ENCODE results near the gene IKZF3.

The IKZF3 gene

GRCh38 chr17:39812466-39812865 is 51.6 kb downstream of the IKZF3 start:
- no peak overlapping the region for H3K4me2 ChIP-seq (ENCODE audit: insufficient read depth, low read length, poor library complexity, severe bottlenecking)
- DNase-seq (ENCODE audit: low spot score) = no peak
- no peak overlapping the region for H3K9ac ChIP-seq (ENCODE audit: low read depth, low read length, poor library complexity)
- no peak overlapping the region for H3K14ac ChIP-seq (ENCODE audit: low read length)
- no peak overlapping the region for H3K23ac ChIP-seq (ENCODE audit: low read depth, low read length, poor library complexity)
- peak overlapping the region; percentile 49 for H2BK15ac ChIP-seq (ENCODE audit: low read length)
- H3K4ac ChIP-seq (ENCODE audit: low read length) = peak overlapping the region; percentile 53
- H3K27me3 ChIP-seq (ENCODE audit: control insufficient read depth in 3 of 3, insufficient read depth in 3 of 3, low read depth in 1 of 3, low read length in 3 of 3) = peaks cover 0 to 57% (median 0%) of the 10 kb centered on the region in 3 experiments
- H2BK12ac ChIP-seq (ENCODE audit: low read length) = no peak overlapping the region
- no CpG with 5 or more reads among the region's 6 CpGs for WGBS, 2 donors (ENCODE audit: extremely low coverage in 2 of 2, insufficient read length in 2 of 2, insufficient replicate concordance in 1 of 2)
- H4K8ac ChIP-seq (ENCODE audit: low read depth, low read length) = no peak overlapping the region
- no peak overlapping the region for H3K4me3 ChIP-seq (ENCODE audit: low read length in 2 of 2)
- H3K4me1 ChIP-seq (ENCODE audit: control insufficient read depth in 2 of 2, insufficient read depth in 1 of 2, low read depth in 1 of 2, low read length in 2 of 2) = peaks cover 0 to 3% of the 10 kb centered on the region in 2 donors
- H3K27ac ChIP-seq (replicated peaks; ENCODE audit: low read length) = no peak overlapping the region
- H4K91ac ChIP-seq (ENCODE audit: low read depth, low read length, poor library complexity) = no peak overlapping the region
- no peak overlapping the region for H2BK120ac ChIP-seq (ENCODE audit: low read depth, low read length)
- H2BK5ac ChIP-seq (ENCODE audit: low read length) = no peak overlapping the region
- no peak overlapping the region for H2AK5ac ChIP-seq (ENCODE audit: low read depth, low read length)
- no peaks in the 10 kb centered on the region for H3K36me3 ChIP-seq (replicated peaks in 1 of 2; ENCODE audit: control insufficient read depth in 2 of 2, insufficient read depth in 2 of 2, low read length in 2 of 2)
- no peaks in the 10 kb centered on the region for H3K79me1 ChIP-seq (ENCODE audit: low read depth, low read length)
- no peak overlapping the region for H2AFZ ChIP-seq (ENCODE audit: low read length)
- peak overlapping the region; percentile 71 for H3K18ac ChIP-seq (ENCODE audit: low read length)
- no peaks in the 10 kb centered on the region for H3K9me3 ChIP-seq (replicated peaks in 1 of 2; ENCODE audit: control insufficient read depth in 2 of 2, insufficient read depth in 1 of 2, low read depth in 1 of 2, low read length in 2 of 2)

GRCh38 chr17:39810939-39811728 is 53.0 kb downstream of the IKZF3 start:
- Histone ChIP-seq H2BK15ac (ENCODE audit: low read length) (no peak overlapping the region), H3K4me3 (ENCODE audit: low read length in 2 of 2) (no peak overlapping the region), H3K4me1 (ENCODE audit: control insufficient read depth in 2 of 2, insufficient read depth in 1 of 2, low read depth in 1 of 2, low read length in 2 of 2) (peaks cover 0 to 3% of the 10 kb centered on the region in 2 donors), H3K23ac (ENCODE audit: low read depth, low read length, poor library complexity) (no peak overlapping the region), H2AK5ac (ENCODE audit: low read depth, low read length) (no peak overlapping the region), H4K91ac (ENCODE audit: low read depth, low read length, poor library complexity) (no peak overlapping the region), H3K14ac (ENCODE audit: low read length) (no peak overlapping the region), H4K8ac (ENCODE audit: low read depth, low read length) (no peak overlapping the region), H3K36me3 (replicated peaks in 1 of 2; ENCODE audit: control insufficient read depth in 2 of 2, insufficient read depth in 2 of 2, low read length in 2 of 2) (no peaks in the 10 kb centered on the region), H3K27me3 (ENCODE audit: control insufficient read depth in 3 of 3, insufficient read depth in 3 of 3, low read depth in 1 of 3, low read length in 3 of 3) (peaks cover 0 to 67% (median 0%) of the 10 kb centered on the region in 3 experiments), H2AFZ (ENCODE audit: low read length) (no peak overlapping the region), H2BK5ac (ENCODE audit: low read length) (no peak overlapping the region), H3K9ac (ENCODE audit: low read depth, low read length, poor library complexity) (no peak overlapping the region), H3K79me1 (ENCODE audit: low read depth, low read length) (no peaks in the 10 kb centered on the region), H3K27ac (replicated peaks; ENCODE audit: low read length) (no peak overlapping the region), H2BK12ac (ENCODE audit: low read length) (no peak overlapping the region), H2BK120ac (ENCODE audit: low read depth, low read length) (no peak overlapping the region), H3K18ac (ENCODE audit: low read length) (no peak overlapping the region), H3K4ac (ENCODE audit: low read length) (no peak overlapping the region), H3K9me3 (replicated peaks in 1 of 2; ENCODE audit: control insufficient read depth in 2 of 2, insufficient read depth in 1 of 2, low read depth in 1 of 2, low read length in 2 of 2) (no peaks in the 10 kb centered on the region), H3K4me2 (ENCODE audit: insufficient read depth, low read length, poor library complexity, severe bottlenecking) (no peak overlapping the region)
- no CpG with 5 or more reads among the region's 4 CpGs for WGBS, 2 donors (ENCODE audit: extremely low coverage in 2 of 2, insufficient read length in 2 of 2, insufficient replicate concordance in 1 of 2)
- DNase-seq (ENCODE audit: low spot score) = no peak

GRCh38 chr17:39809221-39809620 is 54.9 kb downstream of the IKZF3 start:
- no peak overlapping the region for H3K14ac ChIP-seq (ENCODE audit: low read length)
- no peak overlapping the region for H2AFZ ChIP-seq (ENCODE audit: low read length)
- no peaks in the 10 kb centered on the region for H3K79me1 ChIP-seq (ENCODE audit: low read depth, low read length)
- H3K27me3 ChIP-seq (ENCODE audit: control insufficient read depth in 3 of 3, insufficient read depth in 3 of 3, low read depth in 1 of 3, low read length in 3 of 3) = peaks cover 0 to 68% (median 0%) of the 10 kb centered on the region in 3 experiments
- WGBS, 2 donors (ENCODE audit: extremely low coverage in 2 of 2, insufficient read length in 2 of 2, insufficient replicate concordance in 1 of 2) = no CpG with 5 or more reads among the region's 2 CpGs
- H3K4me3 ChIP-seq (ENCODE audit: low read length in 2 of 2) = no peak overlapping the region
- no peak overlapping the region for H3K27ac ChIP-seq (replicated peaks; ENCODE audit: low read length)
- no peaks in the 10 kb centered on the region for H3K36me3 ChIP-seq (replicated peaks in 1 of 2; ENCODE audit: control insufficient read depth in 2 of 2, insufficient read depth in 2 of 2, low read length in 2 of 2)
- no peak overlapping the region for H2AK5ac ChIP-seq (ENCODE audit: low read depth, low read length)
- H2BK12ac ChIP-seq (ENCODE audit: low read length) = no peak overlapping the region
- no peak overlapping the region for H3K23ac ChIP-seq (ENCODE audit: low read depth, low read length, poor library complexity)
- H3K4me2 ChIP-seq (ENCODE audit: insufficient read depth, low read length, poor library complexity, severe bottlenecking) = no peak overlapping the region
- no peak overlapping the region for H3K18ac ChIP-seq (ENCODE audit: low read length)
- no peak overlapping the region for H3K4ac ChIP-seq (ENCODE audit: low read length)
- H4K91ac ChIP-seq (ENCODE audit: low read depth, low read length, poor library complexity) = no peak overlapping the region
- no peak overlapping the region for H4K8ac ChIP-seq (ENCODE audit: low read depth, low read length)
- no peaks in the 10 kb centered on the region for H3K9me3 ChIP-seq (replicated peaks in 1 of 2; ENCODE audit: control insufficient read depth in 2 of 2, insufficient read depth in 1 of 2, low read depth in 1 of 2, low read length in 2 of 2)
- H2BK5ac ChIP-seq (ENCODE audit: low read length) = no peak overlapping the region
- no peak overlapping the region for H2BK120ac ChIP-seq (ENCODE audit: low read depth, low read length)
- H2BK15ac ChIP-seq (ENCODE audit: low read length) = no peak overlapping the region
- no peak overlapping the region for H3K9ac ChIP-seq (ENCODE audit: low read depth, low read length, poor library complexity)
- peaks cover 0 to 3% of the 10 kb centered on the region in 2 donors for H3K4me1 ChIP-seq (ENCODE audit: control insufficient read depth in 2 of 2, insufficient read depth in 1 of 2, low read depth in 1 of 2, low read length in 2 of 2)
- DNase-seq (ENCODE audit: low spot score) = no peak

- H3K4me3 ChIP-seq (ENCODE audit: low read length in 2 of 2) = no peak overlapping the region
- no peak overlapping the region for H3K4me2 ChIP-seq (ENCODE audit: insufficient read depth, low read length, poor library complexity, severe bottlenecking)
- H2BK120ac ChIP-seq (ENCODE audit: low read depth, low read length) = no peak overlapping the region
- H3K4ac ChIP-seq (ENCODE audit: low read length) = no peak overlapping the region
- H3K27me3 ChIP-seq (ENCODE audit: control insufficient read depth in 3 of 3, insufficient read depth in 3 of 3, low read depth in 1 of 3, low read length in 3 of 3) = peaks cover 0 to 62% (median 0%) of the 10 kb centered on the region in 3 experiments
- H2AFZ ChIP-seq (ENCODE audit: low read length) = no peak overlapping the region
- no peaks in the 10 kb centered on the region for H3K79me1 ChIP-seq (ENCODE audit: low read depth, low read length)
- no peak overlapping the region for H4K91ac ChIP-seq (ENCODE audit: low read depth, low read length, poor library complexity)
- H3K36me3 ChIP-seq (replicated peaks in 1 of 2; ENCODE audit: control insufficient read depth in 2 of 2, insufficient read depth in 2 of 2, low read length in 2 of 2) = no peaks in the 10 kb centered on the region
- no peak overlapping the region for H3K14ac ChIP-seq (ENCODE audit: low read length)
- no peak overlapping the region for H3K27ac ChIP-seq (replicated peaks; ENCODE audit: low read length)
- H3K9ac ChIP-seq (ENCODE audit: low read depth, low read length, poor library complexity) = no peak overlapping the region
- H2BK5ac ChIP-seq (ENCODE audit: low read length) = no peak overlapping the region
- no peak overlapping the region for H2AK5ac ChIP-seq (ENCODE audit: low read depth, low read length)
- no peak overlapping the region for H4K8ac ChIP-seq (ENCODE audit: low read depth, low read length)
- H3K9me3 ChIP-seq (replicated peaks in 1 of 2; ENCODE audit: control insufficient read depth in 2 of 2, insufficient read depth in 1 of 2, low read depth in 1 of 2, low read length in 2 of 2) = no peaks in the 10 kb centered on the region
- H3K4me1 ChIP-seq (ENCODE audit: control insufficient read depth in 2 of 2, insufficient read depth in 1 of 2, low read depth in 1 of 2, low read length in 2 of 2) = peaks cover 0 to 3% of the 10 kb centered on the region in 2 donors
- H3K23ac ChIP-seq (ENCODE audit: low read depth, low read length, poor library complexity) = no peak overlapping the region
- no peak overlapping the region for H2BK12ac ChIP-seq (ENCODE audit: low read length)
- no peak overlapping the region for H2BK15ac ChIP-seq (ENCODE audit: low read length)
- no CpG with 5 or more reads among the region's 3 CpGs for WGBS, 2 donors (ENCODE audit: extremely low coverage in 2 of 2, insufficient read length in 2 of 2, insufficient replicate concordance in 1 of 2)
- DNase-seq (ENCODE audit: low spot score) = no peak
- no peak overlapping the region for H3K18ac ChIP-seq (ENCODE audit: low read length)
These were observed 55.6 kb downstream of the IKZF3 start for GRCh38 chr17:39808409-39808997.
